B cell (primary cell): Measurements from ENCODE around the gene LKAAEAR1.

Experiments
- CTCF ChIP-seq: fragments of 200-600 bp; IDR thresholded peaks from one replicate; pipeline ENCODE4 v1.8.0; 2022; ENCODE audit warnings: antibody characterized with exemption, mild to moderate bottlenecking
- EZH2 ChIP-seq: IDR thresholded peaks from 2 replicates; pipeline ENCODE4 v1.6.1; 2012; ENCODE audit warnings: borderline replicate concordance, low read depth, mild to moderate bottlenecking, moderate library complexity, low read length; ENCODE audit not compliant: insufficient read depth, poor library complexity, severe bottlenecking

DNA sequence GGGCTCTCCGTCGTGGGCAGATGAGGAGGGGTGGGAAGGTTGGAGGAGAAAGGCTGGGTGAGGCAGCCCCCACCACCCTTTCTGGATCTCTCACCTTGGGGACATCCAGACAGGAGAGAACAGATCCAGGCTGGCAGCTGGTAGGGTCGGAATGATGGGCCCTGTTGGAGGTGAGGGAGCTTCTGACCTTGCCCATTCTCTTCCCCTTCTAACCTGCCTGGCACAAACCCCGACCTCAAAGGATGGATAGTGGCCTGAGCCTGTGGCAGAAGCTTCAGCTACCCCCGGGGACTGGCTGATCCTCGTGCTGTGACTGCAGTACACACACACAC lies 29.2 kb upstream of the LKAAEAR1 start:
- TF ChIP-seq CTCF (no peak), EZH2 (no peak)
